ENCODE measurements around the gene OSGIN1. TPM values are rescaled to one million over a fixed set of nuclear protein-coding genes. Genes with fewer than 3 reads are reported as not detected.

The OSGIN1 gene
- total and polyA plus RNA-seq, 2 of the 8 experiments (the other 6 are each of a cell fraction or from before 2014, with no cell fraction given) = 0.58 to 0.76 TPM

DNA sequence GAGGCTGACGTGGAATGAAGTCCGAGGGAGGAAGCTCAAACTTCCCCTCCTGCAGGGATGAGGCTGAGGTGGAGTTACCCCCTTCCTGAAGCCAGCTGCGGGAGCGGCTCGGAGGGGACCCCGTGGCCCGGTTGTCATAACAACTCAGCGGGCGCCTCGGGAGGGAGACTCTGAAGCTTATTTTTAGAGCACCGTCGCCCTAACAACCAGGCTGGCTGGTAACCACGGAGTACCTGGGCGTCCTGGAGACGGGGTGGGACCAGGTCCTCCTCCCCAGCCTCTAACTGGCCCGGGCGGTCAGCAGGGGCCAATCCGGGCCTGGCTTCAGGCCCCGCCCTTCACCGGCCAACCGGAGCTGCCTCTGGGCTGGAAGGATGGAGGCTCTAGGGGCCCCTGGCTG, 42.7 kb downstream of the OSGIN1 start (continued):
- no peak; a peak in 1 of 3 replicates for TF ChIP-seq EP300 (IDR thresholded peaks at IDR 0.05; ENCODE audit: borderline replicate concordance in 1 of 2, low read depth in 2 of 2, low read length in 2 of 2)
- no peak for TF ChIP-seq CHD1 (IDR thresholded peaks at IDR 0.05; ENCODE audit: low read depth, low read length)
- TF ChIP-seq SIN3A (conservative IDR thresholded peaks at IDR 0.05 in 1 of 2, IDR thresholded peaks at IDR 0.05 in 1 of 2; ENCODE audit: low read depth in 1 of 2, low read length in 2 of 2) = peak; percentile 73 to 76; a peak in 2 of 4 replicates
- TF ChIP-seq POU5F1 (IDR thresholded peaks at IDR 0.05; ENCODE audit: low read depth, low read length) = no peak
- TF ChIP-seq TAF1 (IDR thresholded peaks at IDR 0.05; ENCODE audit: low read depth, low read length) = no peak
- no peak for TF ChIP-seq POLR2AphosphoS5 (IDR thresholded peaks at IDR 0.05; ENCODE audit: low read depth, low read length)
- TF ChIP-seq SP2 (IDR thresholded peaks at IDR 0.05; ENCODE audit: low read length) = 0 out of 2 replicates have a peak, but pooled peaks have one; percentile 6
- TF ChIP-seq RBBP5 (IDR thresholded peaks at IDR 0.05; ENCODE audit: borderline replicate concordance, low read depth, low read length) = no peak
- no peak for TF ChIP-seq SIRT6 (IDR thresholded peaks at IDR 0.05; ENCODE audit: low read length)
- TF ChIP-seq KDM4A (IDR thresholded peaks at IDR 0.05; ENCODE audit: low read depth, low read length, severe bottlenecking) = peak; percentile 38
- TF ChIP-seq SRF (IDR thresholded peaks at IDR 0.05; ENCODE audit: low read depth, low read length) = no peak
- no peak for TF ChIP-seq CEBPB (IDR thresholded peaks at IDR 0.05; ENCODE audit: low read depth, low read length)
- TF ChIP-seq ASH2L (IDR thresholded peaks at IDR 0.05; ENCODE audit: low read length) = no peak
- TF ChIP-seq, protein P1, sequence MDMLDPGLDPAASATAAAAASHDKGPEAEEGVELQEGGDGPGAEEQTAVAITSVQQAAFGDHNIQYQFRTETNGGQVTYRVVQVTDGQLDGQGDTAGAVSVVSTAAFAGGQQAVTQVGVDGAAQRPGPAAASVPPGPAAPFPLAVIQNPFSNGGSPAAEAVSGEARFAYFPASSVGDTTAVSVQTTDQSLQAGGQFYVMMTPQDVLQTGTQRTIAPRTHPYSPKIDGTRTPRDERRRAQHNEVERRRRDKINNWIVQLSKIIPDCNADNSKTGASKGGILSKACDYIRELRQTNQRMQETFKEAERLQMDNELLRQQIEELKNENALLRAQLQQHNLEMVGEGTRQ (IDR thresholded peaks at IDR 0.05; ENCODE audit: low read length) = no peak
- no peak for TF ChIP-seq EGR1 (IDR thresholded peaks at IDR 0.05; ENCODE audit: borderline replicate concordance, low read depth, low read length)
- no peak for TF ChIP-seq CREB1 (IDR thresholded peaks at IDR 0.05)
- no peak for TF ChIP-seq HDAC6 (IDR thresholded peaks at IDR 0.05; ENCODE audit: low read depth, low read length)
- no peak for TF ChIP-seq MAFK (IDR thresholded peaks at IDR 0.05; ENCODE audit: low read depth, low read length)
- no peak for TF ChIP-seq RFX5 (IDR thresholded peaks at IDR 0.05; ENCODE audit: borderline replicate concordance, low read depth, low read length)
- TF ChIP-seq TEAD4 (IDR thresholded peaks at IDR 0.05; ENCODE audit: low read depth, low read length) = no peak
- no peak for TF ChIP-seq HDAC2 (IDR thresholded peaks at IDR 0.05; ENCODE audit: borderline replicate concordance in 1 of 2, low read depth in 2 of 2, low read length in 2 of 2)
- TF ChIP-seq TCF12 (IDR thresholded peaks at IDR 0.05; ENCODE audit: low read depth, low read length) = no peak

Measured in H1 (cell line).